ENCODE measurements around the gene HSD3B7.

GRCh38 chr16:30992931-30993816, 8.2 kb downstream of the HSD3B7 start:
- TF ChIP-seq CTCF (IDR thresholded peaks at IDR 0.05), result no peak
- no peak for TF ChIP-seq POLR2A (IDR thresholded peaks at IDR 0.05)

Data from Peyer's patch (tissue), 4 donors.